Hepatic stellate cell (primary cell): ENCODE measurements around the gene CEP112.
"Not testable (repeated sequence)": the region's sequence is repeated elsewhere in the genome, so short reads cannot be mapped to it uniquely, and the experiment has no call there.

ENCODE experiments used
- DNase-seq: peaks from one replicate; pipeline ENCODE4 v3.0.0; 2011; ENCODE audit warnings: low spot score

CEP112 gene

GRCh38 chr17:65681763-65682162 is 510.2 kb downstream of the CEP112 start:
- not testable (repeated sequence) for DNase-seq

GRCh38 chr17:65679165-65679845 is 512.6 kb downstream of the CEP112 start:
- DNase-seq = no peak

GRCh38 chr17:65678546-65678945 is 513.4 kb downstream of the CEP112 start:
- no peak for DNase-seq

GRCh38 chr17:65677932-65678331 is 514.0 kb downstream of the CEP112 start:
- peak; percentile 25 for DNase-seq

- DNase-seq = no peak
Observed at GRCh38 chr17:65674246-65675045, 517.5 kb downstream of the CEP112 start.

- DNase-seq = no peak
Observed at GRCh38 chr17:65670667-65671371, 521.1 kb downstream of the CEP112 start.

- no peak for DNase-seq
Observed at GRCh38 chr17:65668211-65668610, 523.7 kb downstream of the CEP112 start.

- DNase-seq = no peak
Observed at GRCh38 chr17:65667656-65668055, 524.3 kb downstream of the CEP112 start.

GRCh38 chr17:65666876-65667321 is 525.0 kb downstream of the CEP112 start:
- no peak for DNase-seq

GRCh38 chr17:65665966-65666365 is 526.0 kb downstream of the CEP112 start:
- no peak for DNase-seq

- no peak for DNase-seq
Observed at GRCh38 chr17:65664696-65665095, 527.2 kb downstream of the CEP112 start.

- DNase-seq = no peak
Observed at GRCh38 chr17:65664266-65664665, 527.7 kb downstream of the CEP112 start.

GRCh38 chr17:65662196-65662595 is 529.7 kb downstream of the CEP112 start:
- DNase-seq = peak; percentile 54

GRCh38 chr17:65660947-65661346 is 531.0 kb downstream of the CEP112 start:
- peak; percentile 24 for DNase-seq

- no peak for DNase-seq
Observed at GRCh38 chr17:65660078-65660477, 531.9 kb downstream of the CEP112 start.

GRCh38 chr17:65659512-65659911 is 532.4 kb downstream of the CEP112 start:
- no peak for DNase-seq

GRCh38 chr17:65657251-65657828 is 534.6 kb downstream of the CEP112 start:
- no peak for DNase-seq

GRCh38 chr17:65656390-65657250 is 535.3 kb downstream of the CEP112 start:
- no peak for DNase-seq

GRCh38 chr17:65655706-65656105 is 536.2 kb downstream of the CEP112 start:
- no peak for DNase-seq

- no peak for DNase-seq
Observed at GRCh38 chr17:65644545-65644944, 547.4 kb downstream of the CEP112 start.

GRCh38 chr17:65638221-65638975 is 553.5 kb downstream of the CEP112 start:
- peak; percentile 9 for DNase-seq
